VCaP (cell line): ENCODE results near the gene BSG.

Experiments used
- H3K27ac ChIP-seq: fragments of 450-650 bp; 2 replicates; pipeline ENCODE4 v1.5.1; 2017
- TF ChIP-seq, protein P1 (sequence below): fragments of 450-650 bp; conservative IDR thresholded peaks from 2 replicates; pipeline ENCODE4 v1.5.1; 2017; ENCODE audit warnings: mild to moderate bottlenecking, moderate library complexity

The BSG gene

DNA sequence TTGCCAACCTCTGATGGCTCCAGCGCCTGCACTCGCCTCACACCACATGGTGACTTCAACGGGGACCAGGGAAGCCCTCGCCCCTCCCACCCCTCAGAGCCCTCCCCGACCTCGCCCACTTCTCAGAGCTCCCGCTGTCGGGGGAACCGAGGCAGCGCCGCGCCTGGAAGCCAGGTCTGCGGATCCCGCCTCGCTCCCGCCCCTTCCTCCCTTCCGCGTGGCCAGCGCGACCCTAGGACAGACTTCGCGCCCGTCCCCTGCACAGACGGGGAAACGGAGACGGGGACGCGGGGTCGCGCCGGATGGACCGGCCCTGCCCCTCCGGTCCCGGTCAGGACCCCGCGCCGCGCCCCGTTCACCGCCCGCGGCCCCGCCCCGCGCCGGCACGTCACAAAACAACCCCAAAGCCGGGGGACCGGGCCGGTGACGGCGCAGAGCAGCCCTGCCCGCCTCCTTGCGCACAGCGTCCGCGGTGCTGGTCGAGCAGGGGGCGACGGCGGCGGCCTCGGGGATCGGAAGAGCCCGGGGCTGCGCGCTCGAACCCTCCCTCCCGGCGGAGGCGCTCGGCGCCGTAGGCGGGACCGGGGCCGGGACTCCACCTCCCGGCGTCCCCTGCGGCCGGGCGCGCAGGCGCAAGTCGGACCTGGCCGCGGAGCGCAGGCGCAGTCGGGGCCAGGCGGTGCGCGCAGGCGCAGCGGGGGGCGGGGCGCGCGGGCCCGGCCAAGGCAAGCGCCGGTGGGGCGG, 41.2 kb upstream of the BSG start:
- peak overlapping the region; percentile 92 for H3K27ac ChIP-seq
- TF ChIP-seq, protein P1, sequence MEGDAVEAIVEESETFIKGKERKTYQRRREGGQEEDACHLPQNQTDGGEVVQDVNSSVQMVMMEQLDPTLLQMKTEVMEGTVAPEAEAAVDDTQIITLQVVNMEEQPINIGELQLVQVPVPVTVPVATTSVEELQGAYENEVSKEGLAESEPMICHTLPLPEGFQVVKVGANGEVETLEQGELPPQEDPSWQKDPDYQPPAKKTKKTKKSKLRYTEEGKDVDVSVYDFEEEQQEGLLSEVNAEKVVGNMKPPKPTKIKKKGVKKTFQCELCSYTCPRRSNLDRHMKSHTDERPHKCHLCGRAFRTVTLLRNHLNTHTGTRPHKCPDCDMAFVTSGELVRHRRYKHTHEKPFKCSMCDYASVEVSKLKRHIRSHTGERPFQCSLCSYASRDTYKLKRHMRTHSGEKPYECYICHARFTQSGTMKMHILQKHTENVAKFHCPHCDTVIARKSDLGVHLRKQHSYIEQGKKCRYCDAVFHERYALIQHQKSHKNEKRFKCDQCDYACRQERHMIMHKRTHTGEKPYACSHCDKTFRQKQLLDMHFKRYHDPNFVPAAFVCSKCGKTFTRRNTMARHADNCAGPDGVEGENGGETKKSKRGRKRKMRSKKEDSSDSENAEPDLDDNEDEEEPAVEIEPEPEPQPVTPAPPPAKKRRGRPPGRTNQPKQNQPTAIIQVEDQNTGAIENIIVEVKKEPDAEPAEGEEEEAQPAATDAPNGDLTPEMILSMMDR: no peak

DNA sequence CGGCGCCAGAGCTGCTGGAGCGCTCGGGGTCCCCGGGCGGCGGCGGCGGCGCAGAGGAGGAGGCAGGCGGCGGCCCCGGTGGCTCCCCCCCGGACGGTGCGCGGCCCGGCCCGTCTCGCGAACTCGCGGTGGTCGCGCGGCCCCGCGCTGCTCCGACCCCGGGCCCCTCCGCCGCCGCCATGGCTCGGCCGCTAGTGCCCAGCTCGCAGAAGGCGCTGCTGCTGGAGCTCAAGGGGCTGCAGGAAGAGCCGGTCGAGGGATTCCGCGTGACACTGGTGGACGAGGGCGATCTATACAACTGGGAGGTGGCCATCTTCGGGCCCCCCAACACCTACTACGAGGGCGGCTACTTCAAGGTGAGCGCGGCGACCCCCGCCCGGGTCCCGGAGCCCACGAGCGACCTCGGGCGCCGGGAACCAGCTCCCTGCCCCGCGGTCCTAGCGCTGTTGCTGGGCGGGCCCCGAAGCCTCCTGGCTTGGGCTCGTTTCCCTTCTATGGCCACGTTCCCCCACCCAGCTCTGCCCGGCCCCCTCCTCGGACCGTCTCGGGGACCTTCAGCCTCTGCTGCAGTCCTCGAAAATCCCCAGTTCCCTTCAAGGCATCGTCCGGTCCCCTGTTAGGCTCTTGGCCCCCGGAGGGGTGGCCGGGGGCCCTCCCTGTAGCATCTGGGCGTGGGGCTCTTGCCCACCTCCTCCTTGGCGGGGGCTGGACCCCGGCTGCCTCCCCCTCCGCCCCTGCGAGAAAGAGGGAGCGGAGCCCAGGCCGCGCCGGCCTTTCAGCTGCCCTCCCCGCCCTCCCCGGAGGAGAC, 40.4 kb upstream of the BSG start, which contains the start of gene CDC34:
CDC34 (plus strand) TSS at position 8 of the 808 bp plus-strand sequence; CDS start at position 180, 172 bp downstream.
- TF ChIP-seq, protein P1: no peak
- peak within 1 kb of the TSS; percentile 92 for H3K27ac ChIP-seq

DNA sequence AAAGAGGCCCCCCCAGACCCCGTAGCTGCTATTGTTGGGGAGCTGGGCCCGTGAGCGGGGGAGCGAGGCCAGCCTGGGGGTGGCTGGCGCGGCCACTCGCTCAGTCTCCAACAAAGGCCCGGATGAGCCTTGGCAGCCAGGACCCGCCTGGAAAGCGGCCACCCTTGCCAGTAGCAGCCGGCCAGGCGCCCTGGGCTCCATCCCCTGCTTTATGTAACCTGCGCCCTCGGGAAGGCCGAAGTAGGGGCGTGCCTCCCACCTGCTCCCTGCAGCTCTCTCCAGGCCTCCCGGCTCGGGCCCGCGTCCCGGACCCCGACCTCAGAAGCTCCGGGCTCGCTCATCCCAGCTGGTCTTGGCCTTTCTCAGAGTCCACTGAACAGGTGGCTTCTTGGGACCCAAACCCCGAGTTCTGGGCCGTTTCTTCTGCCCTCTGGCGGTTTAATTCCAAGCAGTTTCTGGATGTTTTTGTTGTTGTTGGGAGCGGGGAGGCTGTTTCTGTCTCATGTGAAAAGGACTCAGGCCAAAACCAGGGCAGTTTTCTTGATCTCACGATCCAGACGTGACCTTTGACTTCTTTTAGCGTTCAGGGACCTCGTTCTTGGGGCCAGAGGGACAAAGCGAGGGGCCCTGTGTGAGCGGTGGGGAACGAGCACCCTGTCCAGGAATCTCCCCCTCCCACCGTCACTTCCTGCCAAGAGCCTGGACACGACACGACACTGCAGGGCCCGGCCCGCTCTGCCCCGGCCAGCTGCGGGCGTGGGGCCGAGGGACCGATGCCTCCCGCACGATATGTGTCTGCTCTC, 39.6 kb upstream of the BSG start:
- TF ChIP-seq, protein P1: peak; percentile 69
- peak overlapping the region; percentile 92 for H3K27ac ChIP-seq

DNA sequence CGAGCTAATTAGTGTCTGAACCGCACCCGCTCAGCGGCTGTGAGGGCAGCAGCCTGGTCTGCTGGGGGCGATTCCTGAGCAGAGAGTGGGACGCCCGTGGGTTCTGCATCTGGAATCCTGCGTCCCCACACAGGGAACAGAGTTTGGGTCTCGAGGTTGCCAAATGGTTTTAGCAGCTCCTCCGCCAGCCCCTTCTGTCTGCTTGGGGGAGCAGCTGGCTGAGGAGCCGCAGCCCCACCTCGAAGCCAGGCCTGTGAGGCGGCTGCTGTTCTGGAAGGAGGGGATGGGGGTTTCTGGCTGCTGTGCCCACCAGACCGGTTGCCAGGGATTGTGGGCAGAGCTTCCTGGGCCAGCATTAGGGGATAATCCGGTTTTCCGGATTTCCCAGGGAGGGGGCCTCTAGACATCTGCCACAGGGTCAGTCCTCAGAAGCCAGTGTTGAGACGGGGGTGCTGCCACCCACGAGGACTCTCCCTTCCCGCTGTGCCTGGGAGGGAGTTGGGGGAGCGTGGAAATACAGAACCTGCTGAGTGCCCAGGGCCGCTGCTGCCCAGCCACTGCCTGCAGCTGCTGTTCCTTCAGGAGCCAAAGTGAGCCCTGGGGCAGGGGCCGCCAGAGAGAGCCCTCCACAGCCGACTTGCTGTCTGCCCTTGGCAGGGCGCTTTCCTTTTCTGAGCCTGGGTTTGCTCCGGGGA, 38.9 kb upstream of the BSG start:
- peak overlapping the region; percentile 92 for H3K27ac ChIP-seq

DNA sequence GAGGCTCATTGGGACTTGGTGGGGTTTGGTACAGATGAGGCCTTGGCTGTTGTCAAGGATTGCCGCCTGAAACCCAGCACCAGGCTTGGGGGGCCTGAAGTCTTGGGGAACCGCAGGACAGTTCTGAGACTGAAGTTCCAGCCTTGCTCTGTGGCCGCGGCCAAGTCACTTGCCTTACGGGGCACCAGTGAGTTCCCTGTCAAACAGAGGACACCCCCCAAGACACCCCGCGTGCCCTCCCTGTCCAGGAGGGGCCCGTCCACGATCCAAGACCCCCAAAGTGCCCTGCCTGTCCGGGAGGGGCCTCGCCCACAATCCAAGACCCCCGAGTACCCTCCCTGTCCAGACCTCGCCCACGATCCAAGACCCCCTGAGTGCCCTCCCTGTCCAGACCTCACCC, 38.3 kb upstream of the BSG start:
- TF ChIP-seq, protein P1: no peak
- peak overlapping the region; percentile 92 for H3K27ac ChIP-seq

More for the DNA sequence above, 38.9 kb upstream of the BSG start:
- TF ChIP-seq, protein P1: no peak

DNA sequence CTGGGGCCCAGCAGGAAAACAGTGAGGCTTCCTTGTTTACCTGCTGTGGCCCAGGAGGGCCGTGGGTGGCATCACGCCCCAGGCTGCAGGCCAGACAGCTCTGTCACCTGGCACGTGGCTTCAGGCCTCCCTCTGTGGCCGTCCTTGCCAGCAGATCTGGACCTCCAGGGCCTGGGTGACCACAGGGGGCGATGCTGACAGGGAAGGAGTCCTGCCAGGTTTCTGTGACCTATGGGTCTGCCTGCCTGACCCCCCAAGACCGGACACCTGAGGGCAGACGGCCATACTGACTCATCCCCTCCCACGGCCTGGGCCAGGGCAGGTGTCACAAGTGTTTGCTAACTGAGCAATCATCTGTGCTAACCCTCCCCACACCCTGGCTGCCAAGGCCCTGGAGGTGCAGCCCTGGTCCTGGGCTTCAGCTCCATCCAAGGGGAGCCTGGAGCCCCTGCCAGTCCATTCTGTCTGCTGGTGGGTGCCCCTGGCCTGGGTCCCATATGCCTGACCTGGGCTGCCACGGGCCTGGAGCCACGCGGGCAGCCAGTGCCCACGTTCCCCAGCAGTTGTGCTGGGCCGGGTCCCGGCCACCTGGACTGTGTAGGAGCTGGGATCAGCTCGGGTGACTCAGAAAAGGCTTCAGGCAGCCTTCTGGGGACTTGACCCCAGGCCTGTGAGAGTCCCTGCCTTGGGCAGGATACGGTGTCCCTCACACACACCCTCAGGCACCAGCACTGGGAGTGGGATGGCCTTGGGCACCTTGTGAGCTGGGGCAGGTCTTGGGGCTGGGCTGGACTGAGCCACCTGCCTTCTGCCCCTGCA, 37.2 kb upstream of the BSG start:
- TF ChIP-seq, protein P1: peak; percentile 23; the same call in 1 of the 2 replicates
- peak overlapping the region; percentile 49 for H3K27ac ChIP-seq
